Measurements from ENCODE around the gene KCNAB3. TPM values are rescaled to one million over a fixed set of nuclear protein-coding genes. Genes with fewer than 3 reads are reported as not detected.

The KCNAB3 gene
- total RNA-seq, 1 donor from 2014 or later, result 12.3 TPM

DNA sequence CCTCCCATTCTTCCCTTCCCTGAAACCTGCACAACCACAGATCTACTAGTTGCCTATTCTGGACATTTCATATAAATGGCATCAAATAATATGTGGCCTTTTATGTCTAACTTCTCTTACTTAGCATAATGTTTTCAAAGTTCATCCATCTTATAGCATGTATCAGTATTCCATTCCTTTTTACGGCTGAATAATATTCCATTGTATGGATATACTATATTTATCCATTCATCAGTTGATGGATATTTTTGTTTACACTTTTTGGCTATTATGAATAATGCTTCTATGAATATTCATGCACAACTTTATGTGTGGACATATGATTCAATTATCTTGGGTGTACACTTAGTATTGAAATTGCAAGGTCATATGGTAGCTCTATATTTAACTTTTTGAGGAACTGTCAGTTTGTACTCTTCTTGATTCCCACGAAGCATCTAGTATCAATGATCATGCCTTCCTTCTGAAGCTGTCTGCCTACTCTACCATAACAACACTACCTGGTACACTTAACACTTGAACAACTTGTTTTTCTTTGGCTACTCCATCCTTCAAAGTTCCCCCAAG, 53.8 kb downstream of the KCNAB3 start:
- Mint-ChIP-seq H3K4me3 (ENCODE audit: unreplicated experiment) (no peak overlapping the region), H3K9me3 (ENCODE audit: unreplicated experiment) (no peaks in the 10 kb centered on the region), H3K4me1 (ENCODE audit: low read depth, unreplicated experiment) (no peaks in the 10 kb centered on the region), H3K27me3 (ENCODE audit: unreplicated experiment) (peaks cover 2% of the 10 kb centered on the region), H3K36me3 (ENCODE audit: unreplicated experiment) (no peaks in the 10 kb centered on the region), H3K27ac (ENCODE audit: unreplicated experiment) (no peak overlapping the region)
- no peak for DNase-seq
- TF ChIP-seq, protein P1, sequence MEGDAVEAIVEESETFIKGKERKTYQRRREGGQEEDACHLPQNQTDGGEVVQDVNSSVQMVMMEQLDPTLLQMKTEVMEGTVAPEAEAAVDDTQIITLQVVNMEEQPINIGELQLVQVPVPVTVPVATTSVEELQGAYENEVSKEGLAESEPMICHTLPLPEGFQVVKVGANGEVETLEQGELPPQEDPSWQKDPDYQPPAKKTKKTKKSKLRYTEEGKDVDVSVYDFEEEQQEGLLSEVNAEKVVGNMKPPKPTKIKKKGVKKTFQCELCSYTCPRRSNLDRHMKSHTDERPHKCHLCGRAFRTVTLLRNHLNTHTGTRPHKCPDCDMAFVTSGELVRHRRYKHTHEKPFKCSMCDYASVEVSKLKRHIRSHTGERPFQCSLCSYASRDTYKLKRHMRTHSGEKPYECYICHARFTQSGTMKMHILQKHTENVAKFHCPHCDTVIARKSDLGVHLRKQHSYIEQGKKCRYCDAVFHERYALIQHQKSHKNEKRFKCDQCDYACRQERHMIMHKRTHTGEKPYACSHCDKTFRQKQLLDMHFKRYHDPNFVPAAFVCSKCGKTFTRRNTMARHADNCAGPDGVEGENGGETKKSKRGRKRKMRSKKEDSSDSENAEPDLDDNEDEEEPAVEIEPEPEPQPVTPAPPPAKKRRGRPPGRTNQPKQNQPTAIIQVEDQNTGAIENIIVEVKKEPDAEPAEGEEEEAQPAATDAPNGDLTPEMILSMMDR (IDR thresholded peaks at IDR 0.05; ENCODE audit: partially characterized antibody, unreplicated experiment), result no peak

DNA sequence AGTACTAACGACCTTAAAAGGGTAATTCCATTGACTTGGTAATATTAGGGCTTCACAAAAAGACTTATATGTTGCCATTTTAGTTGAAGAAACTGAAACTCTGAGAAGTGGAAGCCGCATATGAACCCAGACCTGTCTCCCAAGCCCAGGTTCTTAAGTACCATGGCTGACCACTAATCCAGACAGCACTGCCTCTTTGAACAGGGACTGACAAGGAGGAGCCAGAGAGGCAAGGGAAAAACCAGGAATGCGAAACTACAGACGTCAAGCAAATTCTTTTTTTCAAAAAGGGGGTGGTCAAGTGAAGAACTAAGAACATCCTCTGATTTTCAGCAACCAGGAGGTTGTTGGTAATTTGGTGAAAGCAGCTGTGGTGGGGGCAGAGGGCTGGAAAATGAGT, 56.6 kb downstream of the KCNAB3 start:
- Mint-ChIP-seq H3K4me1 (ENCODE audit: low read depth, unreplicated experiment) (no peaks in the 10 kb centered on the region), H3K27me3 (ENCODE audit: unreplicated experiment) (peaks cover 2% of the 10 kb centered on the region), H3K27ac (ENCODE audit: unreplicated experiment) (no peak overlapping the region), H3K4me3 (ENCODE audit: unreplicated experiment) (no peak overlapping the region), H3K36me3 (ENCODE audit: unreplicated experiment) (peaks cover 1% of the 10 kb centered on the region), H3K9me3 (ENCODE audit: unreplicated experiment) (no peaks in the 10 kb centered on the region)
- DNase-seq, result no peak
- TF ChIP-seq, protein P1 (IDR thresholded peaks at IDR 0.05; ENCODE audit: partially characterized antibody, unreplicated experiment), result no peak

Other genes with a start within 250 kb of the KCNAB3 start
- gene TP53, start 242.4 kb downstream of the KCNAB3 start, total RNA-seq (ENCODE audit: unreplicated experiment), result 38.2 TPM
- 19.5 TPM for gene WRAP53, start 241.4 kb downstream of the KCNAB3 start, total RNA-seq (ENCODE audit: unreplicated experiment)
- 17.9 TPM for gene EFNB3, start 224.7 kb downstream of the KCNAB3 start, total RNA-seq (ENCODE audit: unreplicated experiment)
- 0.07 TPM for gene DNAH2, start 212.1 kb downstream of the KCNAB3 start, total RNA-seq (ENCODE audit: unreplicated experiment)
- 191 TPM for gene KDM6B, start 95.6 kb downstream of the KCNAB3 start, total RNA-seq (ENCODE audit: unreplicated experiment)
- 23.7 TPM for gene TMEM88, start 74.8 kb downstream of the KCNAB3 start, total RNA-seq (ENCODE audit: unreplicated experiment)
- 49.7 TPM for gene NAA38, start 72.3 kb downstream of the KCNAB3 start, total RNA-seq (ENCODE audit: unreplicated experiment)
- gene CYB5D1, start 71.9 kb downstream of the KCNAB3 start, total RNA-seq (ENCODE audit: unreplicated experiment), result 9.2 TPM
- gene CHD3, start 41.1 kb downstream of the KCNAB3 start, total RNA-seq (ENCODE audit: unreplicated experiment), result 129 TPM
- 0.49 TPM for gene RNF227, start 13.6 kb downstream of the KCNAB3 start, total RNA-seq (ENCODE audit: unreplicated experiment)
- 214 TPM for gene TRAPPC1, start 2.1 kb upstream of the KCNAB3 start, total RNA-seq (ENCODE audit: unreplicated experiment)
- gene CNTROB, start 2.4 kb upstream of the KCNAB3 start, total RNA-seq (ENCODE audit: unreplicated experiment), result 55.7 TPM
- not detected for gene GUCY2D, start 72.8 kb upstream of the KCNAB3 start, total RNA-seq (ENCODE audit: unreplicated experiment)
- gene ALOX15B, start 109.2 kb upstream of the KCNAB3 start, total RNA-seq (ENCODE audit: unreplicated experiment), result not detected
- not detected for gene ALOX12B, start 157.9 kb upstream of the KCNAB3 start, total RNA-seq (ENCODE audit: unreplicated experiment)
- not detected for gene ALOXE3, start 188.7 kb upstream of the KCNAB3 start, total RNA-seq (ENCODE audit: unreplicated experiment)
- gene HES7, start 194.2 kb upstream of the KCNAB3 start, total RNA-seq (ENCODE audit: unreplicated experiment), result 2.2 TPM
- 64.6 TPM for gene PER1, start 222.5 kb upstream of the KCNAB3 start, total RNA-seq (ENCODE audit: unreplicated experiment)
- 117 TPM for gene VAMP2, start 233.1 kb upstream of the KCNAB3 start, total RNA-seq (ENCODE audit: unreplicated experiment)
- 12.8 TPM for gene TMEM107, start 246.5 kb upstream of the KCNAB3 start, total RNA-seq (ENCODE audit: unreplicated experiment)

Data from glutamatergic neuron (in vitro differentiated cells).